ENCODE results near the gene ZNF800. TPM values are rescaled to one million over a fixed set of nuclear protein-coding genes. Genes with fewer than 3 reads are reported as not detected.

The ZNF800 gene
- total and polyA plus RNA-seq, 2 donors (not counting 1 experiment from before 2014, with no cell fraction given): 22.6 to 62.9 TPM

DNA sequence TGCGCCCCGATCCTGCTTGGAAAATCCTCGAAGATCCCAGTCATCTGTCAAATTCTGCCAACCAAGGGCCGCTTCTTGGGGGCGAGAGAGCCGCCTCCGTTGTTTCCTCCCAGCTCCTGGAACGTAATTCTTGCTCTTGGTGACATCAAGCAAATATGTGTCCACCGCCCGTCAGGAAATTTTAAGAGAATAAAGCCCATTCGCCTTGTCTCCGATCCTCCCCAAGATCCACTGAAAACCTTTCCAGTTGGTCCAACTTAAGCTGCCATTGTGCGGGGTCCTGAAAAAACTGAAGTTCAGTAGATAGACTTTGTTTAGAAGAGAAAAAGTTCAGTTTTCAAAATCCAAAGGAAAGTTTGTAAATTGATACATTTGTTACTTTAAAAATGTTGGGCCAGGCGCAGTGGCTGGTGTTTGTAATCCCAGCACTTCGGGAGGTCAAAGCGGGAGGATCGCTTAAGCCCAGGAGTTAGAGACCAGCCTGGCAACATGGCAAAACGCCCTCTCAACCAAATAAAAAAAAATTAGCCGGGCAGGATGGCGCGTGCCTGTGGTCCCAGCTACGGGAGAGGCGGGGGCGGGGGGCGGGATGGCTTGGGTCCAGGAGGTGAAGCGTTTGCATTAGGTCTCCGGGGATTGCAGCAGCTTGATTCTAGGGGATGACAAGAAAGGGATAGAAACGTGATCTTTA lies 1.0 kb upstream of the ZNF800 start:
- H3K27me3 ChIP-seq (replicated peaks in 1 of 4; ENCODE audit: control extremely low read depth in 1 of 4, control insufficient read depth in 3 of 4, insufficient read depth in 4 of 4, low read length in 3 of 4): no peaks in the 10 kb centered on the region
- Mint-ChIP-seq H3K4me3 (peak overlapping the region; percentile 99), H3K4me1 (peaks cover 54% of the 10 kb centered on the region), H3K27me3 (no peaks in the 10 kb centered on the region), H3K9me3 (ENCODE audit: insufficient read depth) (no peaks in the 10 kb centered on the region), H3K27ac (peak overlapping the region; percentile 98)
- 1% methylated on average over 16 of the region's 28 CpGs for WGBS (ENCODE audit: insufficient coverage)
- H3K36me3 ChIP-seq (replicated peaks in 1 of 2; ENCODE audit: control extremely low read depth in 1 of 2, control insufficient read depth in 1 of 2, extremely low read depth in 1 of 2, insufficient read depth in 2 of 2, low read length in 1 of 2): peaks cover 3 to 20% of the 10 kb centered on the region in 2 experiments
- H3K79me2 ChIP-seq (ENCODE audit: control insufficient read depth, insufficient read depth, low read length): peaks cover 43% of the 10 kb centered on the region
- no peak for DNase-seq
- H2AFZ ChIP-seq (ENCODE audit: insufficient read depth, low read depth, low read length, poor library complexity, severe bottlenecking): peak overlapping the region; percentile 83
- H4K20me1 ChIP-seq (ENCODE audit: control insufficient read depth, insufficient read depth, low read length, poor library complexity, severe bottlenecking): peaks cover 10% of the 10 kb centered on the region
- peak overlapping the region; percentile 89 to 95 (median 92) for H3K4me3 ChIP-seq (ENCODE audit: control extremely low read depth in 1 of 5, extremely low read depth in 1 of 5, insufficient read depth in 1 of 5, low read depth in 2 of 5, low read length in 4 of 5)
- H3K4me2 ChIP-seq (replicated peaks; ENCODE audit: low read depth, low read length, poor library complexity, severe bottlenecking): peak overlapping the region; percentile 77
- peak overlapping the region; percentile 93 for H3K9ac ChIP-seq (ENCODE audit: low read length)
- no peak for ATAC-seq (ENCODE audit: low read depth)
- no peaks in the 10 kb centered on the region for H3K9me3 ChIP-seq (ENCODE audit: control extremely low read depth in 1 of 3, control insufficient read depth in 2 of 3, insufficient read depth in 1 of 3, low read length in 2 of 3)
- ChIA-PET POLR2A (interaction anchor here (1.8 to 2.2 kb wide), 2 partner anchors 21 to 24 kb away, joined by 10 to 12 read pairs; no protein-coding TSS in a partner anchor), CTCF (interaction anchor here (1.2 to 5.0 kb wide), 5 partner anchors 12 to 192 kb away, joined by 3 to 54 read pairs (median 10); partner anchors contain the start of gene GCC1)
- peaks cover 16 to 33% of the 10 kb centered on the region in 2 donors for H3K4me1 ChIP-seq (ENCODE audit: control insufficient read depth in 2 of 2, insufficient read depth in 2 of 2, low read length in 2 of 2)
- peak overlapping the region; percentile 92 to 96 for H3K27ac ChIP-seq (ENCODE audit: low read length in 2 of 2)
- intact Hi-C loops (cut with micrococcal nuclease): loop anchor here (1.0 to 5.0 kb wide), 7 partner anchors 15 to 949 kb away; partner anchors contain the start of genes GCC1, GRM8 and RBM28
- no peak for TF ChIP-seq EZH2 (IDR thresholded peaks at IDR 0.05; ENCODE audit: borderline replicate concordance, insufficient read depth, low read depth, low read length, poor library complexity, severe bottlenecking)
- TF ChIP-seq, protein P1, sequence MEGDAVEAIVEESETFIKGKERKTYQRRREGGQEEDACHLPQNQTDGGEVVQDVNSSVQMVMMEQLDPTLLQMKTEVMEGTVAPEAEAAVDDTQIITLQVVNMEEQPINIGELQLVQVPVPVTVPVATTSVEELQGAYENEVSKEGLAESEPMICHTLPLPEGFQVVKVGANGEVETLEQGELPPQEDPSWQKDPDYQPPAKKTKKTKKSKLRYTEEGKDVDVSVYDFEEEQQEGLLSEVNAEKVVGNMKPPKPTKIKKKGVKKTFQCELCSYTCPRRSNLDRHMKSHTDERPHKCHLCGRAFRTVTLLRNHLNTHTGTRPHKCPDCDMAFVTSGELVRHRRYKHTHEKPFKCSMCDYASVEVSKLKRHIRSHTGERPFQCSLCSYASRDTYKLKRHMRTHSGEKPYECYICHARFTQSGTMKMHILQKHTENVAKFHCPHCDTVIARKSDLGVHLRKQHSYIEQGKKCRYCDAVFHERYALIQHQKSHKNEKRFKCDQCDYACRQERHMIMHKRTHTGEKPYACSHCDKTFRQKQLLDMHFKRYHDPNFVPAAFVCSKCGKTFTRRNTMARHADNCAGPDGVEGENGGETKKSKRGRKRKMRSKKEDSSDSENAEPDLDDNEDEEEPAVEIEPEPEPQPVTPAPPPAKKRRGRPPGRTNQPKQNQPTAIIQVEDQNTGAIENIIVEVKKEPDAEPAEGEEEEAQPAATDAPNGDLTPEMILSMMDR (IDR thresholded peaks at IDR 0.05): no peak

DNA sequence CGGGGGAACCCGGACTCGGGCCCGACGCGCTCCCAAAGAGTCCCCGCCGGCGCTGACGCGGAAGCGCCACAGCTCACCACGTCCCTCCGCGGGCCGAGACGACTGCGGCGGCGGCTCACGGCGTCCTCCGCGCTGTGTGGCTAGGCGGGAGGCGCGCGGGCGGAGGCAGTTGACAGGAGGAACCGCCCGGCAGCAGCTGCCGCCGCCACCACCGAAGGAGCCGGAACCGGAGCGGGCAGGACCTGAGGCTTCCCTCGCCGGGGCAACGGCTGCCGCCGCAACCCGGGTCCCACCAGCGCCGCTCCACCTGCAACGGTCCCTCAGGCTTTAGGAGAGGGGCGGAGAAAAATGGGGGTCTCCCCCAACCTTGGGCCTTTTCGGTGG lies 334 bp downstream of the ZNF800 start:
- H3K4me1 Mint-ChIP-seq: peaks cover 58% of the 10 kb centered on the region
- peak; percentile 87 for DNase-seq
- peak overlapping the region; percentile 93 for H3K9ac ChIP-seq (ENCODE audit: low read length)
- no peaks in the 10 kb centered on the region for H3K27me3 ChIP-seq (replicated peaks in 1 of 4; ENCODE audit: control extremely low read depth in 1 of 4, control insufficient read depth in 3 of 4, insufficient read depth in 4 of 4, low read length in 3 of 4)
- peak overlapping the region; percentile 53 to 94 (median 90) for H3K4me3 ChIP-seq (ENCODE audit: control extremely low read depth in 1 of 5, extremely low read depth in 1 of 5, insufficient read depth in 1 of 5, low read depth in 2 of 5, low read length in 4 of 5)
- under 1% methylated on average over 43 of the region's 48 CpGs for WGBS (ENCODE audit: insufficient coverage)
- H3K79me2 ChIP-seq (ENCODE audit: control insufficient read depth, insufficient read depth, low read length): peaks cover 56% of the 10 kb centered on the region
- ChIA-PET CTCF (interaction anchor here (1.0 to 5.0 kb wide), 9 partner anchors 14 to 193 kb away, joined by 3 to 54 read pairs (median 6); partner anchors contain the start of gene GCC1), POLR2A (interaction anchor here (0.7 to 2.2 kb wide), 7 partner anchors 9 to 55 kb away, joined by 3 to 12 read pairs (median 4); no protein-coding TSS in a partner anchor)
- H3K27me3 Mint-ChIP-seq: no peaks in the 10 kb centered on the region
- peaks cover 14% of the 10 kb centered on the region for H4K20me1 ChIP-seq (ENCODE audit: control insufficient read depth, insufficient read depth, low read length, poor library complexity, severe bottlenecking)
- intact Hi-C loops (cut with micrococcal nuclease): loop anchor here (2.0 to 5.0 kb wide), 4 partner anchors 13 to 950 kb away; partner anchors contain the start of genes GRM8 and RBM28
- no peak for TF ChIP-seq EZH2 (IDR thresholded peaks at IDR 0.05; ENCODE audit: borderline replicate concordance, insufficient read depth, low read depth, low read length, poor library complexity, severe bottlenecking)
- TF ChIP-seq, protein P1 (IDR thresholded peaks at IDR 0.05): no peak
- peak overlapping the region; percentile 99 for H3K4me3 Mint-ChIP-seq
- ATAC-seq (ENCODE audit: low read depth): peak; percentile 46
- H3K9me3 ChIP-seq (ENCODE audit: control extremely low read depth in 1 of 3, control insufficient read depth in 2 of 3, insufficient read depth in 1 of 3, low read length in 2 of 3): no peaks in the 10 kb centered on the region
- peak overlapping the region; percentile 98 for H3K27ac Mint-ChIP-seq
- peak overlapping the region; percentile 83 for H2AFZ ChIP-seq (ENCODE audit: insufficient read depth, low read depth, low read length, poor library complexity, severe bottlenecking)
- peak overlapping the region; percentile 77 for H3K4me2 ChIP-seq (replicated peaks; ENCODE audit: low read depth, low read length, poor library complexity, severe bottlenecking)
- peaks cover 16 to 37% of the 10 kb centered on the region in 2 donors for H3K4me1 ChIP-seq (ENCODE audit: control insufficient read depth in 2 of 2, insufficient read depth in 2 of 2, low read length in 2 of 2)
- no peaks in the 10 kb centered on the region for H3K9me3 Mint-ChIP-seq (ENCODE audit: insufficient read depth)
- peaks cover 8 to 32% of the 10 kb centered on the region in 2 experiments for H3K36me3 ChIP-seq (replicated peaks in 1 of 2; ENCODE audit: control extremely low read depth in 1 of 2, control insufficient read depth in 1 of 2, extremely low read depth in 1 of 2, insufficient read depth in 2 of 2, low read length in 1 of 2)
- H3K27ac ChIP-seq (ENCODE audit: low read length in 2 of 2): peak overlapping the region; percentile 92 to 96

Measured in B cell (primary cell).